Measurements from ENCODE around the gene DUOX1.

- TF ChIP-seq, protein P1, sequence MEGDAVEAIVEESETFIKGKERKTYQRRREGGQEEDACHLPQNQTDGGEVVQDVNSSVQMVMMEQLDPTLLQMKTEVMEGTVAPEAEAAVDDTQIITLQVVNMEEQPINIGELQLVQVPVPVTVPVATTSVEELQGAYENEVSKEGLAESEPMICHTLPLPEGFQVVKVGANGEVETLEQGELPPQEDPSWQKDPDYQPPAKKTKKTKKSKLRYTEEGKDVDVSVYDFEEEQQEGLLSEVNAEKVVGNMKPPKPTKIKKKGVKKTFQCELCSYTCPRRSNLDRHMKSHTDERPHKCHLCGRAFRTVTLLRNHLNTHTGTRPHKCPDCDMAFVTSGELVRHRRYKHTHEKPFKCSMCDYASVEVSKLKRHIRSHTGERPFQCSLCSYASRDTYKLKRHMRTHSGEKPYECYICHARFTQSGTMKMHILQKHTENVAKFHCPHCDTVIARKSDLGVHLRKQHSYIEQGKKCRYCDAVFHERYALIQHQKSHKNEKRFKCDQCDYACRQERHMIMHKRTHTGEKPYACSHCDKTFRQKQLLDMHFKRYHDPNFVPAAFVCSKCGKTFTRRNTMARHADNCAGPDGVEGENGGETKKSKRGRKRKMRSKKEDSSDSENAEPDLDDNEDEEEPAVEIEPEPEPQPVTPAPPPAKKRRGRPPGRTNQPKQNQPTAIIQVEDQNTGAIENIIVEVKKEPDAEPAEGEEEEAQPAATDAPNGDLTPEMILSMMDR (conservative IDR thresholded peaks at IDR 0.05 in 1 of 2, IDR thresholded peaks at IDR 0.05 in 1 of 2; ENCODE audit: low read depth in 1 of 2, low read length in 2 of 2) = no peak
- TF ChIP-seq EZH2 (IDR thresholded peaks at IDR 0.05; ENCODE audit: low read length, missing control alignments) = no peak
Measured at GRCh38 chr15:45212493-45212892, 82.7 kb downstream of the DUOX1 start.
